Aorta (tissue), 5 donors: ENCODE data around the gene DHCR24. TPM values are rescaled to one million over a fixed set of nuclear protein-coding genes. Genes with fewer than 3 reads are reported as not detected.

ENCODE experiments used
- ATAC-seq: fragments of 200-7000 bp; cut with Tn5 transposase; one replicate; pipeline ENCODE4 v1.9.1; 2022; ENCODE audit warnings: moderate library complexity; ENCODE audit not compliant: low FRiP score
- DNase-seq, 2 donors: peaks; one replicate each; pipeline ENCODE4 v3.0.0-alpha.2; 2020
- H3K27ac ChIP-seq, 2 donors: one replicate each; pipeline ENCODE4 v1.5.1; 2013; ENCODE audit warnings: low read length in 2 of 2, mild to moderate bottlenecking in 2 of 2, moderate library complexity in 2 of 2, control low read depth in 1 of 2, inconsistent platforms in 1 of 2, low read depth in 1 of 2
- H3K27me3 ChIP-seq, 2 donors: one replicate each; pipeline ENCODE4 v1.6.1; 2013; ENCODE audit warnings: control low read depth in 1 of 2, low read length in 1 of 2, mild to moderate bottlenecking in 1 of 2, moderate library complexity in 1 of 2; ENCODE audit not compliant: insufficient read depth in 2 of 2, control insufficient read depth in 1 of 2
- H3K36me3 ChIP-seq, 2 donors: one replicate each; pipeline ENCODE4 v1.6.1; 2013; ENCODE audit warnings: control low read depth in 1 of 2, low read length in 1 of 2, mild to moderate bottlenecking in 1 of 2; ENCODE audit not compliant: insufficient read depth in 2 of 2, control insufficient read depth in 1 of 2
- H3K4me1 ChIP-seq, 2 donors: one replicate each; pipeline ENCODE4 v1.6.1; 2013; ENCODE audit warnings: low read length in 2 of 2, control low read depth in 1 of 2, mild to moderate bottlenecking in 1 of 2, moderate library complexity in 1 of 2; ENCODE audit not compliant: insufficient read depth in 2 of 2, control insufficient read depth in 1 of 2
- H3K4me3 ChIP-seq, 2 donors: one replicate each; pipeline ENCODE4 v1.5.1; 2013; ENCODE audit warnings: low read length in 2 of 2, control low read depth in 1 of 2, mild to moderate bottlenecking in 1 of 2
- H3K9me3 ChIP-seq: one replicate; pipeline ENCODE4 v1.6.1; 2013; ENCODE audit warnings: mild to moderate bottlenecking, low read length; ENCODE audit not compliant: control insufficient read depth
- WGBS, 2 donors: extraction: QIAGEN DNeasy Blood & Tissue Kit; methylation state at CpG; one replicate each; pipeline ENCODE4 v1.1.7; 2013; 5-methylcytosine and 5-hydroxymethylcytosine counted together
- intact Hi-C, 2 donors: fragments of 100-400 bp; cut with DNase I; formaldehyde crosslinking; loops; one replicate each; pipeline versions ENCODE4 v1.14.2 to v1.15.0; 2022
- polyA plus RNA-seq, 2 donors: library from polyadenylated mRNA; stranded (reverse); fragments of 200-250 nt; gene quantifications; one replicate each; pipeline ENCODE4 v1.2.3, GENCODE V29; 2013
- total RNA-seq, 2 donors: library from RNA; stranded (reverse); fragmentation: NEBNext Ultra II Directional; extraction: Animal tissue kit (Norgen Biotek cat#: 25700); gene quantifications; one replicate each; pipeline ENCODE4 v1.2.1, GENCODE V29; 2021
- donor health status: healthy with polysubstance abuse.
- donor health status: Bipolar disorder and iron deficiency.
- donor health status: DM: no; HTN: no; CAD: no.
- donor health status: DM: no; HTN: no; CAD: no.
- donor health status: DM: yes; HTN: yes; CAD: no.

Gene DHCR24
- total and polyA plus RNA-seq, 4 donors = 5.1 to 29.6 (median 16.0) TPM

GRCh38 chr1:54819195-54819536, 67.8 kb downstream of the DHCR24 start:
- DNase-seq (no peak), ATAC-seq (no peak)
- H3K27me3 ChIP-seq = no peaks in the 10 kb centered on the region
- no peaks in the 10 kb centered on the region for H3K4me1 ChIP-seq
- intact Hi-C loops = loop anchor here in 1 of 2 donors (10.0 kb wide), 2 partner anchors 324 to 744 kb away; no protein-coding TSS in a partner anchor
- no peak overlapping the region for H3K27ac ChIP-seq
- WGBS, 2 donors = 90 to 91% methylated on average over 4 of the region's 4 CpGs
- peaks cover 1% of the 10 kb centered on the region for H3K9me3 ChIP-seq
- H3K36me3 ChIP-seq = no peaks in the 10 kb centered on the region
- H3K4me3 ChIP-seq = no peak overlapping the region

- WGBS, 2 donors = 57 to 61% methylated on average over 5 of the region's 5 CpGs
- intact Hi-C loops = loop anchor here in 1 of 2 donors (10.0 kb wide), 2 partner anchors 324 to 744 kb away; no protein-coding TSS in a partner anchor
- no peak for DNase-seq
- H3K27ac ChIP-seq = no peak overlapping the region
- H3K4me3 ChIP-seq = no peak overlapping the region
- ATAC-seq = no peak
- H3K4me1 ChIP-seq = no peaks in the 10 kb centered on the region
- H3K27me3 ChIP-seq = no peaks in the 10 kb centered on the region
- no peaks in the 10 kb centered on the region for H3K36me3 ChIP-seq
- H3K9me3 ChIP-seq = no peaks in the 10 kb centered on the region
Observed at GRCh38 chr1:54818461-54819194, 68.4 kb downstream of the DHCR24 start.

DNA sequence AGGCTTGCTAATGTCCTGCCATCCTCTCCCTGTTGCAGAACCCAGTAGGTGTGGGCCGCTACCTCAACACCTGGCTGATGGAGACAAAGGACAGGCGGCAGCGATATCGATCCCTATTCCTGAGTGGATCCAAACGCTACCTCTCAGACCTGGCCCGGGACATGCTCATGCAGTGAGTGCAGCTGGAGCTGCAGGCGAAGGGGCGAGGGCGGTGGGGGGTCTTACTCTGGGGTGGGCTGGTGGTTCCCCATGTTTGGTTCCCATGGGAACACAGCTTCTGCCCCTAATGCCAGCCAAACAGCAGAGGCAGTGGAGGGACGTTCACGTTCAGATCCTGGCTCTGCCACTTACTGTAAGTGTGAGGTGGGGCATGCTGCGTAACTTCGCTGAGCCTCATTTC, 70.0 kb downstream of the DHCR24 start:
- H3K36me3 ChIP-seq = no peaks in the 10 kb centered on the region
- whole genome bisulfite sequencing, 2 donors = 84% methylated on average over 13 of the region's 13 CpGs
- H3K4me3 ChIP-seq = no peak overlapping the region
- no peaks in the 10 kb centered on the region for H3K4me1 ChIP-seq
- ATAC-seq (no peak), DNase-seq (no peak)
- no peaks in the 10 kb centered on the region for H3K27me3 ChIP-seq
- no peak overlapping the region for H3K27ac ChIP-seq
- intact Hi-C loops = loop anchor here in 1 of 2 donors (10.0 kb wide), 2 partner anchors 322 to 742 kb away; no protein-coding TSS in a partner anchor
- H3K9me3 ChIP-seq = no peaks in the 10 kb centered on the region

DNA sequence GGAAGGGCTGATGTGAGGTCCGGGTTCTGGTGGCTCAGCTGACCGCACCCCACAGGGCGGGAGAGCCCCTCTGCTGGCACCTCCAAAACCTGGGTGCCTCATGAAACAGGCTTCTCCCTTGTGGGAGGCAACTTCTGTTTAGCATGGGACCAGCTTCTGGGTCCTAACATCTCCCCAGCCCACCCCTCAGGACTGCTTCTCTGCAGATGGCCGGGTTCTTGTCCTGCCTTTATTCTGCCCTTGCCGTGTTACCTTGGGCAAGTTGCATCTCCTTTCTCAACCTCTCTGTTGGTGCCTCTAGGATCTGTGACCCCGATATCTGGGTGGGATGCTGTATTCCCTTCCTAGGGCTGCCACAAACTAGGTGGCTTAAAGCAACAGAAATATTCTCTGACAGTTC, 70.9 kb downstream of the DHCR24 start:
- Histone ChIP-seq H3K27ac (no peak overlapping the region), H3K4me3 (no peak overlapping the region), H3K9me3 (no peaks in the 10 kb centered on the region), H3K4me1 (no peaks in the 10 kb centered on the region), H3K27me3 (no peaks in the 10 kb centered on the region), H3K36me3 (no peaks in the 10 kb centered on the region)
- intact Hi-C loops = loop anchor here in 1 of 2 donors (10.0 kb wide), 2 partner anchors 321 to 741 kb away; no protein-coding TSS in a partner anchor
- no peak for DNase-seq
- 62 to 72% methylated on average over 6 of the region's 6 CpGs for WGBS, 2 donors
- no peak for ATAC-seq

- no peaks in the 10 kb centered on the region for H3K36me3 ChIP-seq
- H3K27me3 ChIP-seq = no peaks in the 10 kb centered on the region
- no peak for DNase-seq
- H3K4me1 ChIP-seq = no peaks in the 10 kb centered on the region
- no peak for ATAC-seq
- no peak overlapping the region for H3K4me3 ChIP-seq
- H3K9me3 ChIP-seq = no peaks in the 10 kb centered on the region
- intact Hi-C loops = loop anchor here in 1 of 2 donors (10.0 kb wide), 2 partner anchors 320 to 740 kb away; no protein-coding TSS in a partner anchor
- 90 to 92% methylated on average over 7 of the region's 7 CpGs for WGBS, 2 donors
- H3K27ac ChIP-seq = no peak overlapping the region
Observed at GRCh38 chr1:54815086-54815876, 71.7 kb downstream of the DHCR24 start.

- 87 to 91% methylated on average over 5 of the region's 5 CpGs for WGBS, 2 donors
- Histone ChIP-seq H3K4me3 (no peak overlapping the region), H3K36me3 (no peaks in the 10 kb centered on the region), H3K27me3 (no peaks in the 10 kb centered on the region), H3K9me3 (no peaks in the 10 kb centered on the region), H3K27ac (no peak overlapping the region), H3K4me1 (no peaks in the 10 kb centered on the region)
- no peak for DNase-seq
- intact Hi-C loops = loop anchor here (5.0 to 10.0 kb wide), 3 partner anchors 320 to 740 kb away; no protein-coding TSS in a partner anchor
- ATAC-seq = no peak
Observed at GRCh38 chr1:54814571-54814970, 72.4 kb downstream of the DHCR24 start.

- Histone ChIP-seq H3K4me3 (no peak overlapping the region), H3K27me3 (no peaks in the 10 kb centered on the region), H3K27ac (no peak overlapping the region), H3K36me3 (no peaks in the 10 kb centered on the region), H3K4me1 (no peaks in the 10 kb centered on the region), H3K9me3 (no peaks in the 10 kb centered on the region)
- intact Hi-C loops = loop anchor here (5.0 to 10.0 kb wide), 3 partner anchors 319 to 739 kb away; no protein-coding TSS in a partner anchor
- 78% methylated on average over 10 of the region's 10 CpGs for WGBS, 2 donors
- ATAC-seq (no peak), DNase-seq (no peak)
Observed at GRCh38 chr1:54814126-54814498, 72.9 kb downstream of the DHCR24 start.

DNA sequence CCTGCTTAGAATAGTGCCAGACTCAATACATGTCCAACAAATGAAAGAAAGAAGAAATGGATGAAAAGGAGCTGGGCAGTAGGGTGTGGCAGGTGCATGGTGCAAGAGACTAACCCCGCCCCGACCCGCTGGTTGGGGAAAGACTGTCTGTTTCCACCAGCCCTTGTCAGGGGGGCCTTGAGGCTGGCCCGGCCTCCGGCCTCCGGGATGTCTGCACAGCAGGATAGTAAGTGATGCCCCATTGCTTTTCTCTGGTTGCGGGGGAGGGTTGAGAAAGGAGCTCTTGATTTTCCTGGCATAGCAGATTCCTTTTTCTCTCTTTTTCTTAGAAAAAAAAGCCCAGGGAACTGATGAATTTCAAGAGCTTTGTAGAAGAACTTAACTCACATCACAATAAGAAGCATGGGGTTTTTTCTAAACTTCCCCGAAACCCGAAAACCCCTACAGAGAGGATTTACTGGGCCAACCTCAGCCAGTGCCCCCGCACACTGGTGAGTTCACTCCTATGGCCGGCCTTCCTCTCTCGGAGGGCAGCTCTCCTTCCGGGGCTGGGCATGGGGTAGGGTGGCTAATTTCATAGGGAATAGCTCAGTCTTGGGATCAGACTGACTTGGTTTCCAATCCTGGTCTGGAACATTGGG, 73.4 kb downstream of the DHCR24 start:
- intact Hi-C loops = loop anchor here (5.0 to 10.0 kb wide), 3 partner anchors 319 to 739 kb away; no protein-coding TSS in a partner anchor
- Histone ChIP-seq H3K36me3 (no peaks in the 10 kb centered on the region), H3K4me1 (no peaks in the 10 kb centered on the region), H3K4me3 (no peak overlapping the region), H3K9me3 (no peaks in the 10 kb centered on the region), H3K27ac (no peak overlapping the region), H3K27me3 (no peaks in the 10 kb centered on the region)
- no peak for DNase-seq
- ATAC-seq = no peak
- WGBS, 2 donors = 72 to 79% methylated on average over 13 of the region's 13 CpGs
